ENCODE results near the gene REC114. TPM values are rescaled to one million over a fixed set of nuclear protein-coding genes. Genes with fewer than 3 reads are reported as not detected.

REC114 gene
- total and polyA plus RNA-seq, 2 of the 8 experiments (the other 6 are each of a cell fraction or from before 2014, with no cell fraction given) = 0.12 TPM; not detected in 1

GRCh38 chr15:73573037-73573436, 130.1 kb downstream of the REC114 start:
- 100% methylated on average over 1 of the region's 1 CpG; no CpG with 5 or more reads in 1 of the 2 experiments for WGBS, 2 experiments (ENCODE audit: extremely low coverage in 1 of 2, insufficient coverage in 1 of 2, insufficient read length in 1 of 2, insufficient replicate concordance in 2 of 2, low coverage in 1 of 2, low lambda C conversion rate in 2 of 2, missing lambda C conversion rate in 1 of 2)
- Histone ChIP-seq H3K27ac (ENCODE audit: low read depth, low read length) (no peak overlapping the region), H3K56ac (replicated peaks; ENCODE audit: insufficient read length, low read depth, low read length) (no peak overlapping the region), H3K4me2 (ENCODE audit: insufficient read depth in 1 of 2, low read depth in 2 of 2, low read length in 2 of 2) (no peak overlapping the region), H3K27me3 (replicated peaks in 1 of 4; ENCODE audit: control insufficient read depth in 3 of 4, extremely low read depth in 1 of 4, insufficient read depth in 3 of 4, low read length in 3 of 4) (no peaks in the 10 kb centered on the region), H3K9ac (replicated peaks in 1 of 4; ENCODE audit: extremely low read depth in 1 of 4, low read depth in 3 of 4, low read length in 3 of 4) (no peak overlapping the region), H2AK5ac (ENCODE audit: low read depth, low read length) (no peak overlapping the region), H2BK15ac (ENCODE audit: low read length) (no peak overlapping the region), H3K36me3 (ENCODE audit: control insufficient read depth in 2 of 4, insufficient read depth in 4 of 4, low read length in 3 of 4) (peaks cover 22 to 60% (median 46%) of the 10 kb centered on the region in 4 experiments), H2AFZ (ENCODE audit: low read length) (no peak overlapping the region), H2BK5ac (ENCODE audit: low read depth, low read length) (no peak overlapping the region), H2BK20ac (ENCODE audit: low read length) (no peak overlapping the region), H2BK120ac (replicated peaks; ENCODE audit: low read depth, low read length) (no peak overlapping the region), H4K8ac (ENCODE audit: extremely low read depth, insufficient read depth, low read length) (no peak overlapping the region), H4K5ac (ENCODE audit: insufficient read length, low read depth, low read length) (no peak overlapping the region), H3K23ac (ENCODE audit: insufficient read length) (no peak overlapping the region), H4K20me1 (replicated peaks in 1 of 2; ENCODE audit: control insufficient read depth in 1 of 2, insufficient read depth in 2 of 2, low read length in 2 of 2) (no peaks in the 10 kb centered on the region), H3K9me3 (ENCODE audit: insufficient read depth in 2 of 2, low read depth in 1 of 2, low read length in 1 of 2) (no peaks in the 10 kb centered on the region), H3K18ac (ENCODE audit: extremely low read depth, low read length) (no peak overlapping the region), H3K4ac (replicated peaks; ENCODE audit: insufficient read length, low read depth, low read length) (no peak overlapping the region), H3K79me1 (ENCODE audit: low read depth, low read length) (no peaks in the 10 kb centered on the region; the same call in 1 of the 2 replicates), H4K91ac (replicated peaks; ENCODE audit: insufficient read length, low read length) (no peak overlapping the region), H3K23me2 (ENCODE audit: low read depth, low read length) (no peaks in the 10 kb centered on the region), H3K4me3 (ENCODE audit: extremely low read depth in 1 of 4, insufficient read depth in 2 of 4, low read depth in 3 of 4, low read length in 4 of 4) (no peak overlapping the region), H3K4me1 (replicated peaks in 1 of 4; ENCODE audit: control insufficient read depth in 3 of 4, insufficient read depth in 4 of 4, low read length in 3 of 4) (no peaks in the 10 kb centered on the region), H3K14ac (ENCODE audit: insufficient read length) (no peak overlapping the region), H2BK12ac (ENCODE audit: low read depth, low read length) (no peak overlapping the region), H3K79me2 (ENCODE audit: control insufficient read depth in 1 of 2, insufficient read depth in 2 of 2, low read length in 2 of 2) (no peaks in the 10 kb centered on the region)
- FAIRE-seq (no peak), DNase-seq (ENCODE audit: low read depth in 1 of 2, low spot score in 2 of 2) (no peak)
- ChIA-PET CTCF (ENCODE audit: partially characterized antibody) (interaction anchor here (1.0 to 1.5 kb wide), 4 partner anchors 10 to 130 kb away, joined by 3 to 5 read pairs (median 4); no protein-coding TSS in a partner anchor), POLR2A (ENCODE audit: partially characterized antibody) (interaction anchor here (1.1 kb wide), 1 partner anchor 12 kb away, joined by 4 read pairs; no protein-coding TSS in a partner anchor)
- TF ChIP-seq CEBPB (IDR thresholded peaks at IDR 0.05; ENCODE audit: low read depth, low read length) (no peak), CREB1 (IDR thresholded peaks at IDR 0.05) (no peak), TBP (IDR thresholded peaks at IDR 0.05; ENCODE audit: low read depth, low read length) (no peak), BACH1 (IDR thresholded peaks at IDR 0.05; ENCODE audit: low read length) (no peak), TEAD4 (IDR thresholded peaks at IDR 0.05; ENCODE audit: low read depth, low read length) (no peak), SIN3A (conservative IDR thresholded peaks at IDR 0.05 in 1 of 2, IDR thresholded peaks at IDR 0.05 in 1 of 2; ENCODE audit: low read depth in 1 of 2, low read length in 2 of 2) (no peak), POLR2AphosphoS5 (IDR thresholded peaks at IDR 0.05; ENCODE audit: low read depth, low read length) (no peak), CBX5 (IDR thresholded peaks at IDR 0.05; ENCODE audit: low read depth, low read length) (no peak), CTBP2 (IDR thresholded peaks at IDR 0.05; ENCODE audit: borderline replicate concordance, insufficient read depth, insufficient read length, low read length) (no peak), SRF (IDR thresholded peaks at IDR 0.05; ENCODE audit: low read depth, low read length) (no peak), FOSL1 (IDR thresholded peaks at IDR 0.05; ENCODE audit: insufficient read depth, low read depth, low read length) (no peak), GTF2F1 (IDR thresholded peaks at IDR 0.05; ENCODE audit: borderline replicate concordance, low read depth, low read length) (no peak), GABPA (IDR thresholded peaks at IDR 0.05; ENCODE audit: borderline replicate concordance, insufficient read depth, low read length) (no peak), POU5F1 (IDR thresholded peaks at IDR 0.05; ENCODE audit: low read depth, low read length) (no peak)
